H1 (cell line): ENCODE measurements around the gene KRT8.

ENCODE experiments used
- HDAC2 ChIP-seq, 2 experiments: fragments of 300-600 bp in 1 of 2; sonication (generic) in 1 of 2; IDR thresholded peaks; 2 replicates each; pipeline ENCODE4 v1.6.1; 2011 to 2012; ENCODE audit warnings: low read depth in 2 of 2, low read length in 2 of 2, mild to moderate bottlenecking in 2 of 2, moderate library complexity in 2 of 2, borderline replicate concordance in 1 of 2, inconsistent platforms in 1 of 2
- SIN3A ChIP-seq, 2 experiments: IDR thresholded peaks in 1 of 2; conservative IDR thresholded peaks in 1 of 2; 2 replicates each; pipeline ENCODE4 v1.6.1; 2011 to 2012; ENCODE audit warnings: low read length in 2 of 2, improper control_type of control experiment in 1 of 2, low read depth in 1 of 2, mild to moderate bottlenecking in 1 of 2
- SP4 ChIP-seq: IDR thresholded peaks from 2 replicates; pipeline ENCODE4 v1.6.1; 2012; ENCODE audit warnings: low read length, inconsistent platforms
- TBP ChIP-seq: IDR thresholded peaks from 2 replicates; pipeline ENCODE4 v1.6.1; 2011; ENCODE audit warnings: low read depth, low read length, improper control_type of control experiment

DNA sequence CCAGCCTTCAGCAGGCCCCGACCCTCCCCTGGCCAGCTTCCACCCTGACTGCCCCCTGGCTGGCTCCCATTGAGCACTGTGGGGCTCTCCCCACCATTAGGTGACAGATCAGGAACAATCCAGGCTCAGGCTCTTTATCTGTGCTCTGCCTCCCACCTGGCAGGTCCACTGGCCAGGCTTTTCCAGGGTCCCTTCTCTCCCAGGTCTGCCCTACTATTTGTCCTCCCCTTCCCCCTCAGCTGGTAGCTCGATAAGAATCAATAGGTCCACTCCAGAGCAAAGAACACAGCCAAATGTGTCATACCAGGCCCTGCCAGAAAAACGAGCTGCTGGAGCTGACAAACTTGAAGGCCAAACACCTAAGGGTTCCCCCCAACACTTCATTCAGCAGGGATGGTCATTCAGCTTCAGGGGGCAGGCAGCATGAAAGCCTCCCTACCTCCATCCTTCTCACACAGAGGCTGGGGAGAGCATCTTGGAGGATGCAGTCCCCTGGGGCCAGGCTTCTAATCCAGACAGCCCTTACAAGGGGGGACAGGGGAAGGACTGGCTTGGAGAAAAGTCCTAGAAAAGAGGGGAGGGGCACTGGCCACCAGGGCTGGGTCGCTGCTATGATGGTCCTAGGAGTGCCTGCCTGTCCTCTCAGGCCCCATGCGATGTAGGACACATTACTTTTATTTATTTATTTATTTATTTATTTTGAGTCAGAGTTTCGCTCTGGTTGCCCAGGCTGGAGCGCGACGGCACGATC, 42.1 kb upstream of the KRT8 start:
- no peak for TF ChIP-seq SP4
- no peak for TF ChIP-seq TBP
- TF ChIP-seq HDAC2 (IDR thresholded peaks at IDR 0.05; ENCODE audit: borderline replicate concordance in 1 of 2, low read depth in 2 of 2, low read length in 2 of 2) = no peak
- no peak for TF ChIP-seq SIN3A (conservative IDR thresholded peaks at IDR 0.05 in 1 of 2, IDR thresholded peaks at IDR 0.05 in 1 of 2; ENCODE audit: low read depth in 1 of 2, low read length in 2 of 2)
